Measurements from ENCODE around the gene PDGFD.

The PDGFD gene

GRCh38 chr11:104164028-104164520, at the start of gene PDGFD:
Gene PDGFD, minus strand, starts transcription at chr11:104164147.
- DNase-seq (ENCODE audit: low read depth in 2 of 3, low spot score in 1 of 3) = no peak

GRCh38 chr11:104206936-104207335, 43.0 kb upstream of the PDGFD start:
- no peak for DNase-seq (ENCODE audit: low read depth in 2 of 3, low spot score in 1 of 3)

DNA sequence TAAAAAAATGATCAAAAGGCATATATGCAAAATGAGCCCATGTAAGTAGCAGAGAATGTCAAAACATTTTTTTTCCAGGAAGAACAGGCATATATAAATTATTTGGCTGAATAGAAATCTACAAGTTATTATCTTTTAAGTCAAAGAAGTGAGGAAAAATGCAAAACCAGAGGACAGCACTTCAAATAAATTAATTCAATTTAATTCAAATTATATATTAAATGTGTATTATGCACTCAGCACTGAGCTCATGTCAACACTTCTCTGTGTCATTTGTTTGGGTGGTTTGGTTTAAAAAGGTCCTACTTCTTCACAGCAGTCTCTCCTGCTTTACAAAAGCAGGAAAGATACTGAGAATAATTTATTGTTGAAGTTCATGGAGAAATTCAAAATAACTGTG, 41.9 kb upstream of the PDGFD start:
- DNase-seq (ENCODE audit: low read depth in 2 of 3, low spot score in 1 of 3) = no peak

DNA sequence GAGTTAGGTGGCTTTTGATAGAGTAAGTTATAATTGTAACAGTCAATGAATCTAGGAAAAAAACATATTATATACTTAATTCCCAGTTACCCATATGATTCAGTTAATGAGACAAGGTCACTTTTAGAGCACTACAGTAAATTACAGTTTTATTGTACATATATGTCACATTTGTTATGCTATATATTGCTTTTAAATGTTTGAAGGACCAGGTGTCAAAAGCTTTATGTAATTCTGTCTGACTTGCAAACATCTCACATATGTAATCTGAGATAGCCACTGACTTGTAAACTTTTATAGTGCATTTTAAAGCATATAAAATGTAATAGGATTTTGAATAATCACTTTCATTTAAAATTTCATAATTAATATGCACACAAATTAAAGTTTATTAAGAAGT, 36.7 kb upstream of the PDGFD start:
- DNase-seq (ENCODE audit: low read depth in 2 of 3, low spot score in 1 of 3) = no peak

DNA sequence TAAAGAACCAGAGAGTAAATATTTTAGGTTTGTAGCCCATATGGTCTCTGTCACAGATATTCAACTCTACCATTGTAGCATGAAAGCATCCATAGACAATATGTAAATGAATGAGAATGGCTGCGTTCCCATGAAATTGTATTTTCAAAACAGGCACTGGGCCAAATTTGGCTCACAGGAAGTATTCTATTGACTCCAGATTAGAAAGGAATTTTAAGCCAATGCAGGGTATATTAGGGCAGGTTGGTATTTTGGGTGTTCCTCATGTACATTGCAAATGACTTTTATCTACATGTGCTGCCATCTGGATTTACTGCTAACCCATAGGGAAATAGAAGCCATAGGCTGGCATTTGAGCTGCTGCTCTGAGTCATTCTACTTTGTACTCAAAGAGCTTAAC, 35.1 kb upstream of the PDGFD start:
- no peak for DNase-seq (ENCODE audit: low read depth in 2 of 3, low spot score in 1 of 3)

- no peak for DNase-seq (ENCODE audit: low read depth in 2 of 3, low spot score in 1 of 3)
Measured at GRCh38 chr11:104198576-104198975, 34.6 kb upstream of the PDGFD start.

- DNase-seq (ENCODE audit: low read depth in 2 of 3, low spot score in 1 of 3) = no peak
Measured at GRCh38 chr11:104191124-104191523, 27.2 kb upstream of the PDGFD start.

- DNase-seq (ENCODE audit: low read depth in 2 of 3, low spot score in 1 of 3) = no peak
Measured at GRCh38 chr11:104183593-104183992, 19.6 kb upstream of the PDGFD start.

DNA sequence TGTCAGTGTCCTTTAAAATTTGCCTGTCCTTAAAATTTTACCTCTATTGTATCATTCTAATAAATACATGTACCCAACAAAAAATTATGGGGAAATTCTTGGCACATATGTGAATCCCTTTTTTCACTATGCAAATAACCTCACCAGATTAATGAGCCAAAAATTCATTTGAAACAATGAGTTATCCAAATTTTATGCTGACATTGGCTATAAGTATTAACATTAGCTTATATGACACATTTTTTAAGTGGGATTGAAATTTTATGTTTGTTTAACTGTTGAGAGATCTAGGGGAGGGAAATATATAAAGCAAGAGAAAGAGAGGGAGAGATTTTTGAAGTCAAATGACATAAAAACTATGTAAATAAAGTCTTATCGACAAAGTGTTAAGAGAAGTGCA, 11.8 kb upstream of the PDGFD start:
- no peak for DNase-seq (ENCODE audit: low read depth in 2 of 3, low spot score in 1 of 3)

DNA sequence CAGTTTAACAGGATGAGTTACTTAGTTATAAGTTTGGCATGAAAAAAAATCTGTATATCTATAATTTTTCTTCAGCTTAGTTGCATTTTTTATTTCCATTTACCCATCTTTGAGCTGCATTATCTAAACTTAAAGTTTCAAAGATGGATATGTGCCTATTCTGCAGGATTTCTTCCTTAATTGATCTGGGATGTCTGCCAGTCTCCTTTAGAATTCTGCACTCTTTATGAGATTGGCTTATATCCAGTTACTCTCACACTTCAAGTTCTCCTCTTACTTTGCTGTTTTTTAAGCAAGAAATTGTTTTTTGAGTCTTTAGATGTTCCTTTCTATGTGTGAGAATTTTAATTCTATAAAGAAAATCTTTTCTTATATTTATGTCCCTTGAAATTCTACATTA, 5.1 kb upstream of the PDGFD start:
- DNase-seq (ENCODE audit: low read depth in 2 of 3, low spot score in 1 of 3) = no peak

DNA sequence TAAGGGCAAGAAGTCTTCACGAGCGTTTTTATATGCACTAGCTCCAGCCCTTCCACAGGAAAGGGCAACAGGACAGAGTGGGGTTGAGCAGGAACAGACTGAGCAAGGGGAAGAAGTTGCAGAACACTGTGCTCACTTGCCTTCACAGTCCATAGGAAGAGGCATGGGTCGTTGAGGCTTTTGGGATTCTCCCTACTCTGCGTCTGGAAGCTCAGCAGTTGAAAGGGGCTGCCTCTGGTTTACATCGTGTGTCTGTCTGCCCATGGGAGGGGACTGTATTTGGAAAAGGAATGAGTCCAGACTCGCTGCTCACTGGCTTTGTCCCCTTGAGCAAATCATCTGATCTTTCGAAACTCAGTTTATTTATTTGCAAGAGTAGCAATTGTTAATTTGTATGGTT, 1.1 kb upstream of the PDGFD start:
- DNase-seq (ENCODE audit: low read depth in 2 of 3, low spot score in 1 of 3) = no peak

DNA sequence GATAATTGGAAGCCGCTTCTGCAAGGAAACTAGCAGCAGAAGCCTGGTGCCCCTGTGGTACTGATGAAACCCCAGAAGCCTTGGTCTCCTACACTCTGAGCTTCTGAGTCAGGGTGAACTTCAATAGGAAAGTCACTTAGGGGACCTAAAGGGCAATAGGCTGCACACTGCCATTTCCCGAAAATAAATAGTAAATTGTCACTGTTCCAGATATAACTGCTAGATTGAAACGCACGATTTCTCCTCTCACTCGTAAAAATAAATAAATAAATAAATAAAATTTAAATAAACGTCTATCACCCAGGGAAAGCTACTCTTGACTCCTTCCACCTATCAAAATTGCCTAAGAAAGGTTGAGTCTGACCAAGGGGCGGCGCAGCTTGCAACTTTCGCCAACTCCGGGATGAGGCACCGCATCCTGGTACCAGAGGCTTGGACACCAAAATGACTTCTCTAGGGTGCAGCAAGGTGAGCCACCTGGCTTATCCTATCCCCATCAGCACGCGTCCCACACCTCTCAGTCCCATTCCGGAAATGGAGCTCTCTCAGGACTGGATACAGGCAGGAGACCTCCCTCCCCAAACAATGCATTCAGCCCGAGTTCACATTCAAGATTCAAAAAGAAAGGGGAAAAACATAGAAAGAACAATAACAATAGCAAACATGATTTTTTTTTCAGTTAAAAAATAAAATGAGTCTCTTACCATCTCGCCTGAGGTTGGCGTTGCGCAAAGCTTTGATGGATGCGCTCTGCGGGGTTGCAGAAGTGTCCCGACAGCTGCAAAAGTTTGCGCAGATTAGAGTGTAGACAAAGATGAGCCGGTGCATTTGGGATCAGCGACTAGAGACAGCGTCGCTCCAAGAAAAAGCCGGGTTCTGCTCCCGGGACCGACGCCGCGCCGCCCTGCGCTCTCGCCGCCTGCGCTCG, 583 bp downstream of the PDGFD start:
- no peak for DNase-seq (ENCODE audit: low read depth in 2 of 3, low spot score in 1 of 3)

GRCh38 chr11:104161751-104162450, 2.0 kb downstream of the PDGFD start:
- DNase-seq (ENCODE audit: low read depth in 2 of 3, low spot score in 1 of 3) = no peak

GRCh38 chr11:104159356-104159755, 4.6 kb downstream of the PDGFD start:
- DNase-seq (ENCODE audit: low read depth in 2 of 3, low spot score in 1 of 3) = no peak

GRCh38 chr11:104155375-104155774, 8.6 kb downstream of the PDGFD start:
- DNase-seq (ENCODE audit: low read depth in 2 of 3, low spot score in 1 of 3) = no peak

DNA sequence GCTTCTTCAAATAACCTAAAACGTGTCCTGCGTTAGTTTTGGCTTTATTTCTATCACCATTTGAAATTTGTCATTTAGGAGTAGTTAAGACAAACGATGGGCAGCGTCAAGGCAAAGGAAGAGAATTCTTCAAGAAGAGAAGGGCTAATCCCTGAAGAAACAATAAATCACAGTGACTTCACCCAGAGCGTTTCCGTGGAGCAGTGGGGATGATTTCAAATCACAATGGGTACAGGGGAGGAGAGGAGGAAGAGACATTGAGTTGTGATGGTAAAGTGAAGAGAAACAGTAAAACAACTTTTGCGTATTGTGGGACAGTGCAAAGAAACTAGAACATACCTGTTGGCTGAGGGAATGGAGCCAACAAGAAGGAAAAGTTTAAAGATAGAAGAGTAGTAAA, 9.7 kb downstream of the PDGFD start:
- no peak for DNase-seq (ENCODE audit: low read depth in 2 of 3, low spot score in 1 of 3)

DNA sequence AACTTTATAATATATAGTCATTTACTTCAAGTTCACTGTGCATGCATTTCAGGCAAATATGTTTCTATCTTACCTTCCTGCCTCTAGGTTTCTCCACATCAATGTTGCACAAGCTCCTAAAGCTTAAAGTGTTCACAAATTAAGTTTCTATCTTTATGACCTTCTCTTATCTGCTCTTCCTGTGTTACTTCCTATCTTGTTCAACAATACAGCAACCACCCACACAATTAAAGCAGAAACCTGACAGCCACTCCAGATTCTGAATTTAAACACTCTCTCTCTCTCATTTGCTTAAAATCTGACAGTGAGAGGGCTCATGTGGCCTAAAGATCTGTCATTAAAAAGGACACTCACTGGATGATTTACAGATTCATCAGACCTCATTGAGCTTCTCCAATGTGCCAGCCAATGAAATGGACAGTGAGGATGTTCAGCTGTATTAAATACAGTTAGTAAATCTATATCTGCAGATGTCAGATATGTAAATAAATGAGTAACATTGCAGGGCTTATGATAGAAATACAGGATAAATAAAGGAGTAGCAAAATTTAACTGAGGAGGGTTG, 10.9 kb downstream of the PDGFD start:
- no peak for DNase-seq (ENCODE audit: low read depth in 2 of 3, low spot score in 1 of 3)

GRCh38 chr11:104151404-104152204, 12.3 kb downstream of the PDGFD start:
- no peak for DNase-seq (ENCODE audit: low read depth in 2 of 3, low spot score in 1 of 3)

- DNase-seq (ENCODE audit: low read depth in 2 of 3, low spot score in 1 of 3) = no peak
Measured at GRCh38 chr11:104148706-104149105, 15.2 kb downstream of the PDGFD start.

DNA sequence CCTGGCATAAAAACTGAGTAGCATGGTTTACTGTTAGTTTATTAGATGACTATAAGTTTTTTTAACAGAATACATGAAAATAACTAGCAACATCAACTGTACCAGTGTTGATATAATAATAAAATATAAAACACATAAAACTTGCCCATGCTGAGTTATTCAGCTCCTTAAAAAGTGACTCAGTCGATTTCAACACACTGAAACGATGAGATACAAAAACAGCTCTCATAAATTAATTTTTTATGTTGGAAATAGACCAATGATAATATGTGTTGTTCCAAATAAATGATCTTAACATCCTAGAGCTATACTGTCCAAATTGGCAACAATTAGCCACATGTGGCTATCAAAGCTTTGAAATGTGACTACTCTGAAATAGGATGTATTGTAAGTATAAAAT, 15.9 kb downstream of the PDGFD start:
- no peak for DNase-seq (ENCODE audit: low read depth in 2 of 3, low spot score in 1 of 3)

- no peak for DNase-seq (ENCODE audit: low read depth in 2 of 3, low spot score in 1 of 3)
Measured at GRCh38 chr11:104146943-104147342, 17.0 kb downstream of the PDGFD start.

Data from stimulated activated CD4-positive, alpha-beta T cell treated with anti-CD3 and anti-CD28 coated beads, Interleukin-12 subunit alpha, Interleukin-12 subunit beta, amount 100 ng/mL, for 48 hours (primary cell).